ENCODE measurements around the gene BRMS1L.

- TF ChIP-seq POLR2A (IDR thresholded peaks at IDR 0.05) = no peak
- TF ChIP-seq, protein P1, sequence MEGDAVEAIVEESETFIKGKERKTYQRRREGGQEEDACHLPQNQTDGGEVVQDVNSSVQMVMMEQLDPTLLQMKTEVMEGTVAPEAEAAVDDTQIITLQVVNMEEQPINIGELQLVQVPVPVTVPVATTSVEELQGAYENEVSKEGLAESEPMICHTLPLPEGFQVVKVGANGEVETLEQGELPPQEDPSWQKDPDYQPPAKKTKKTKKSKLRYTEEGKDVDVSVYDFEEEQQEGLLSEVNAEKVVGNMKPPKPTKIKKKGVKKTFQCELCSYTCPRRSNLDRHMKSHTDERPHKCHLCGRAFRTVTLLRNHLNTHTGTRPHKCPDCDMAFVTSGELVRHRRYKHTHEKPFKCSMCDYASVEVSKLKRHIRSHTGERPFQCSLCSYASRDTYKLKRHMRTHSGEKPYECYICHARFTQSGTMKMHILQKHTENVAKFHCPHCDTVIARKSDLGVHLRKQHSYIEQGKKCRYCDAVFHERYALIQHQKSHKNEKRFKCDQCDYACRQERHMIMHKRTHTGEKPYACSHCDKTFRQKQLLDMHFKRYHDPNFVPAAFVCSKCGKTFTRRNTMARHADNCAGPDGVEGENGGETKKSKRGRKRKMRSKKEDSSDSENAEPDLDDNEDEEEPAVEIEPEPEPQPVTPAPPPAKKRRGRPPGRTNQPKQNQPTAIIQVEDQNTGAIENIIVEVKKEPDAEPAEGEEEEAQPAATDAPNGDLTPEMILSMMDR (IDR thresholded peaks at IDR 0.05) = no peak
Measured at GRCh38 chr14:35776823-35777222, 49.3 kb upstream of the BRMS1L start.

Data from right lobe of liver (tissue), 4 donors.